ENCODE data around the gene CST3.
"Not testable (repeated sequence)": the region's sequence is repeated elsewhere in the genome, so short reads cannot be mapped to it uniquely, and the experiment has no call there.

Gene CST3, protein sequence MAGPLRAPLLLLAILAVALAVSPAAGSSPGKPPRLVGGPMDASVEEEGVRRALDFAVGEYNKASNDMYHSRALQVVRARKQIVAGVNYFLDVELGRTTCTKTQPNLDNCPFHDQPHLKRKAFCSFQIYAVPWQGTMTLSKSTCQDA

DNA sequence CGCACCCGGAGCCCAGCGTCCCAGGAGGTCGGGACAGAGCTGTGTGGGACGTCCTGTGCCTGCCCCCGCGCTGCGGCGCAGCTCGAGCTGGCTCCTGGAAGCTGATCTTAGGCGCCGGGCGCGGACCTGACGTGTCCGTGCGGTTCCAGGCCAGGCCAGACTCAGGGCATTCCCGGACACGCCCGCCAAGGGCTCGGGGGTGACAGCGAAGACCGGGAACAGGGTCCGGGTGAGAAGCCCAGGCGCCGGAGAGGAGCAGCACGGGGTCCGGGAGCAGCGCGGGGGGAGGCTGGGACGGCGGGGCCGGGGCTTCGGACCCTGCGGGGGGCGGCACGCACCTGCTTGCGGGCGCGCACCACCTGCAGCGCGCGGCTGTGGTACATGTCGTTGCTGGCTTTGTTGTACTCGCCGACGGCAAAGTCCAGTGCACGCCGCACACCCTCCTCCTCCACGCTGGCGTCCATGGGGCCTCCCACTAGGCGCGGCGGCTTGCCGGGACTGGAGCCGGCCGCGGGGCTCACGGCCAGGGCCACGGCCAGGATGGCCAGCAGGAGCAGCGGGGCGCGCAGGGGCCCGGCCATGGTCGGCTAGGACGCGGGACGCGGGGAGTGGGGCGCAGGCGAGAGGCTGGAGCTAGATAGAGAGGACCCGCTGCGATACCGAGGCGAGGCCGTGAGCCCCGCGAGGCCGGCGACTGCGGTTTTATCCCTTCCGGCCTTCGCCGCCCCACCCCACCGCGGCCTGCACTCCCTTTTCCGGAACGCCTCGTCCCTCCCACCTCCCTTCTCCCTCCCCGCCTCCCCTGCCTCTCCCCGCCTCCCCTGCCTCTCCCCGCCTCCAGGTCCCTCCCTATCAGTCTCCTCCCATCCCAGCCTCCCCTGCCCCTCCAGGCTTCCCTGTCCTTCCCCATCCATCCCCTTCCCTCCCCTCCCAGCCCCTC lies at the start of gene CST3:
Gene CST3 (minus strand): TSS at position 674 of the 940 bp plus-strand sequence. CDS start 93 bp downstream, at position 581.
- peak; percentile 32 for DNase-seq

GRCh38 chr20:23686046-23686750 lies 48.4 kb upstream of the CST3 start:
- no peak for DNase-seq

DNA sequence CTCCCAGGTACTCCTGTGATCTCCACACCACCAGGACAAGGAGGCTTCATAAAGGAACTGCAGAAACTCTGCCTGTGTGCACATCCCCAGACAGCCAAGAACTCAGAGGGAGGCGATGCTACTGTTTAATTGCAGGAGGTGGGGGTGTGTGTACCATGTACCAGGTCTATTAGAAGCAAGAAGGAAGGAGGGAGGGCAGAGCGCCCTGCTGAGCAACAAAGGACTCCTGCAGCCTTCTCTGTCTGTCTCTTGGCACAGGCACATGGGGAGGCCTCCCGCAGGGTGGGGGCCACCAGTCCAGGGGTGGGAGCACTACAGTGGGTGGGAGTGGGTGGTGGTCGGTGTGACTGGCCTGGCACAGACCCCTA lies 47.8 kb upstream of the CST3 start:
- DNase-seq = not testable (repeated sequence)

DNA sequence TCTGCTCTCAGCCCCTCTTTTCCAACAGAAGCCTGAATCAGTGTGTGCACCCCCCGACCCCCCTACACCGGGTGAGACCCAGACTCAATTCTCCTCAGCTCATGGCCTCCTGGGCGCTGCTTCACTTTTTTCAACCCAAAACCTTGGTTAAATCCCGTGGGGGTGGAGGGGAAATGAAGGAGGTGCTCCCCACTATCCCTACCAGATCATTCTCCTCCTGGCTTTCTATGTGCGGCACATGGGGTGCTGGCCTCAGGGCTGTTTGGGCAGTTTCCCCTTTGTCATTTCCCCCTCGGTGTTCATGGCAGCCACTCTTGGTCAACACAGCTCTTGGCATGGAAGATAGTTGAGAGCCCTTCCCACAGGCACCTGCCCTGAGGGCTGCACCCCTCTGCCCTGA lies 46.5 kb upstream of the CST3 start:
- DNase-seq = no peak

- no peak for DNase-seq
Observed at GRCh38 chr20:23683807-23684206, 46.1 kb upstream of the CST3 start.

GRCh38 chr20:23683281-23683680 lies 45.5 kb upstream of the CST3 start:
- no peak for DNase-seq

DNA sequence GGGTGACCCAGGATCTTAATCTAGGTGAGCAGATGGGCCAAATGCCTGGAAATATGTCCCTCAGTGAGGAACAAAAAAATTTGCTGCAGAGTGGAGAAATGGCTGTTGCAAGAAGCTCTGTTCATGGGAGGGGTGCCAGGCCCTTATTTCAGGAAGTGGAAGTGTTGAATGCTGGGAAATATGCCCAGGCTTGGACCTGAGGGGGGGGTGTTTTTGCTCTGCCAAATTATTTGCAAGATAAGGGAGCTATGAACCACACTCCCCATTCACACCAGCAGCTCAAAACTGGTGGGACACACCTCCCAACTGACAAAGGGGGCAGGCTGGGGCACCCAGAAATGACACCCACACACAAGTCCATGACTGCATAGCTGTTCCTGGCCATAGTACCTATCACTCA lies 42.4 kb upstream of the CST3 start:
- no peak for DNase-seq

GRCh38 chr20:23679133-23680092 lies 41.7 kb upstream of the CST3 start:
- no peak for DNase-seq

GRCh38 chr20:23673209-23673608 lies 35.5 kb upstream of the CST3 start:
- no peak for DNase-seq

DNA sequence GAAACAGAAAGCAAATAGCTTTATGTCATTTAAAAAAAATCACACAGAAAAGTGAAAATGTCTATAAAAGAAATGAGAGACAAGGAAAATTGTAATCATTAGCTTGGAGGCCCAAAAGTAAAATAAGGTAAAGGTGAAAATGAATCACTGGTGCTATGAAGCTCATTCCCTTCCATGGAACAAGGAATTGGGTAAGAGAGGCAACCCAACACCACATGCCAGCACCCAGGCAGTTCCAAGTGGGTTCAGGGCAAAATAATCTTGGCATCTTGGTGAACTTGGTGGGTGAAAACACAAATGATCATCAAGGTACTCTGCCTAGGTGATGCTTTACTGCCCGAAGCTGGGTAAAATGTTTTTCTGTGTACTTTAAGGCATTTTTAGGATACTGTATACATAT lies 34.4 kb upstream of the CST3 start:
- DNase-seq = no peak

DNA sequence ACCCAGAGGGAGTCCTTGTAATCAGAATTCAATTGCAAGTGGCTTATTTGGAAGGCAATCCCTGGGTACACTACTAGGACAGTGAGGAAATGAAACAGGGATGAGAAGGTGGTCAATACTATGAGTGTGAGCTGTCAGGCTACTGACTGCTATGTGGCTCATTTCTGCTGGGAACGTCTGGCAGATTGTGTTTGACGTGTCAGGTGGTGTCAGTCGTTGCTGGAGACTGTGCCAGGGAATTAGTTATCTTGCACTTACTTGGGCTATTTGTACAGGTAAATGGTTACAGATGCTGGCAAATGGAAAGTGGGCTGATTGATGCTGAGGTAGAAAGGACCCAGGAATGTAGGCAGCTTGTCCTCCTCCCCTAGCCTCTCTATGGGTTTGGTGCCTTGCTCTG lies 33.7 kb upstream of the CST3 start:
- no peak for DNase-seq

DNA sequence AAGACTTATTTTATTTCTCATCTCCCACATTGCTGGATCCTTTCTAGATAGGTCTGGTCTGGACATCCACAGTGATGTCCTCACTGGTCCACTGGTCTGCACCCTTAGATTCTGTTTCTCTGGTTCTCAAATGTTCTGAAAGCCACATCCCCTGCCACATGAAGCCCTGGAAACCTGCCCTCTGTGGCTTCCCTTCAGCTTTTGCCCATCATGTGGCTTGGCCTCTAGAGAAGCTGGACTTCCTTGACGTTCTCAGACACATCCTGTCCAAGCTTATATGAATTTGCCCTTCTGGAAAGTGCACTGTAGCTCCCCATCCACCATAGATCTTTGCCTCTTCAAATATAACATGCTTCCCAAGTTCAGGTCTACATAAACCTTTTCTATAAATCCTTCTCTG lies 32.6 kb upstream of the CST3 start:
- DNase-seq = no peak

- DNase-seq = no peak
Observed at GRCh38 chr20:23669866-23670265, 32.1 kb upstream of the CST3 start.

- DNase-seq = no peak
Observed at GRCh38 chr20:23669327-23669726, 31.6 kb upstream of the CST3 start.

DNA sequence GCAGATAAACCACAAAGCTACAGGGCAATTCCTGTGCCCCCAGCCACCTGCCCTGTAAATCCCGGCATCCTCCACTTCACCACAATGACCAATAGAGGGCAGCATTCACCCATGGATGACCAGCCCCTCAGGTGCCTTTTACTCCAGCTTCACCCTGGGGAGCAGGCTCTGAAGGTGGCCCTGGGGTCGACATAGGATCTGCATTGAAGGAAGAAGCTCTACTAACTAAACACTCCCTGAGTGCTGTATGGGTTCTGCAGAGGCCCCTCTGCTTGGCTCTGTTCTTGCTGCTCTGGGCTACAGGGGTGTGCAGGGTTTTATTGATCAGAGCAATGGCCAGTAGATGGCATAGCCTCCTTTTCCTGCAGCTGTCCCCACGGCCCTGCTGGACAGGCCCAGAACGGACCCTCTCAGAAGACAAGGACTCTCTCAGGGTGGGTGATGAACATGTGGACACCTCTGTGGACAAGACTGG lies 30.8 kb upstream of the CST3 start:
- DNase-seq = no peak

GRCh38 chr20:23667666-23668065 lies 29.9 kb upstream of the CST3 start:
- no peak for DNase-seq

GRCh38 chr20:23666698-23667097 lies 28.9 kb upstream of the CST3 start:
- DNase-seq = no peak

- DNase-seq = no peak
Observed at GRCh38 chr20:23666189-23666588, 28.4 kb upstream of the CST3 start.

GRCh38 chr20:23664954-23665353 lies 27.2 kb upstream of the CST3 start:
- no peak for DNase-seq

- not testable (repeated sequence) for DNase-seq
Observed at GRCh38 chr20:23664046-23664445, 26.3 kb upstream of the CST3 start.

DNA sequence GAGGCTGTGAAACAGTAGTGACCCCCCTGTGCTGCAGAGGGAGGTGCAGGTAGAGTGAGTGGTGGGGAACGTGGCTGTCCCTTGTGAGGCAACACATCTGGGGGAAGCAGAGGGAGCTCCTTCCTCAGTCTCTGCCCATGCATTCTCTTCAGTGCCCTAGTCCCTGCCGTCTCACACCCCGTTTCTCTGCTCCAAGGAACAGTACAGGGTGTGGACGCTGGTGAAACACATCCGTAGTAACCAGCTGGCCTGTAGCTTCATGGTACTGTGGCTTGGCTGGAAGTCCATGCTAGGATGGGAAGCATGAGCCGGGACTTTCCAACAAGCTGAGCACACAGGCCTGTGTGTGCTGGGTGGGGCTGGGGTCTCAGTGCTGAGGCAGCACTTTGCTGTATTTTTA lies 25.4 kb upstream of the CST3 start:
- no peak for DNase-seq

GRCh38 chr20:23662276-23662870 lies 24.6 kb upstream of the CST3 start:
- DNase-seq = no peak

Measured in GF-D8 (cell line).